Measurements from ENCODE around the gene THOC6. TPM values are rescaled to one million over a fixed set of nuclear protein-coding genes. Genes with fewer than 3 reads are reported as not detected.

Gene THOC6
- total and polyA plus RNA-seq, 9 of the 15 experiments (the other 6 are each of a cell fraction or from before 2014, with no cell fraction given), result 2.5 to 65.4 (median 42.3) TPM

DNA sequence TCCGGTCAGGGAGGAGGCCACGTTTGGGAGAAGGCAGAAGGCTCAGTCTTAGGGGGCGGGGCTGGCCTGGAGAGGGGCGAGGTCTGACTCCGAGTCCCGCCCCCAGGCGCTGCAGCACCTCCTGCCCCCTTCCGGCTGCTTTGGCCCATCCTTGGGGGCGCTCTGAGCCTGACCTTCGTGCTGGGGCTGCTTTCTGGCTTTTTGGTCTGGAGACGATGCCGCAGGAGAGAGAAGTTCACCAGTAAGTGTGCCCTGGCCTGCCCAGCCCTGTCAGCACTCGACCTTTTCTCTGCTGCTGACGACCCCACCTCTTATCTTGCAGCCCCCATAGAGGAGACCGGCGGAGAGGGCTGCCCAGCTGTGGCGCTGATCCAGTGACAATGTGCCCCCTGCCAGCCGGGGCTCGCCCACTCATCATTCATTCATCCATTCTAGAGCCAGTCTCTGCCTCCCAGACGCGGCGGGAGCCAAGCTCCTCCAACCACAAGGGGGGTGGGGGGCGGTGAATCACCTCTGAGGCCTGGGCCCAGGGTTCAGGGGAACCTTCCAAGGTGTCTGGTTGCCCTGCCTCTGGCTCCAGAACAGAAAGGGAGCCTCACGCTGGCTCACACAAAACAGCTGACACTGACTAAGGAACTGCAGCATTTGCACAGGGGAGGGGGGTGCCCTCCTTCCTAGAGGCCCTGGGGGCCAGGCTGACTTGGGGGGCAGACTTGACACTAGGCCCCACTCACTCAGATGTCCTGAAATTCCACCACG, 2.2 kb upstream of the THOC6 start (continued):
- TF ChIP-seq, protein P1, sequence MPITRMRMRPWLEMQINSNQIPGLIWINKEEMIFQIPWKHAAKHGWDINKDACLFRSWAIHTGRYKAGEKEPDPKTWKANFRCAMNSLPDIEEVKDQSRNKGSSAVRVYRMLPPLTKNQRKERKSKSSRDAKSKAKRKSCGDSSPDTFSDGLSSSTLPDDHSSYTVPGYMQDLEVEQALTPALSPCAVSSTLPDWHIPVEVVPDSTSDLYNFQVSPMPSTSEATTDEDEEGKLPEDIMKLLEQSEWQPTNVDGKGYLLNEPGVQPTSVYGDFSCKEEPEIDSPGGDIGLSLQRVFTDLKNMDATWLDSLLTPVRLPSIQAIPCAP (CRISPR knock-in tag; IDR thresholded peaks at IDR 0.05; ENCODE audit: borderline replicate concordance), result no peak
- no peak for TF ChIP-seq SNRNP70 (optimal IDR thresholded peaks at IDR 0.05; ENCODE audit: low read depth, low read length)
- no peak for TF ChIP-seq TOE1 (IDR thresholded peaks at IDR 0.05; ENCODE audit: borderline replicate concordance)
- no peak for TF ChIP-seq TOE1 (CRISPR knock-in tag; IDR thresholded peaks at IDR 0.05; ENCODE audit: borderline replicate concordance, low read depth)
- TF ChIP-seq, protein P2, sequence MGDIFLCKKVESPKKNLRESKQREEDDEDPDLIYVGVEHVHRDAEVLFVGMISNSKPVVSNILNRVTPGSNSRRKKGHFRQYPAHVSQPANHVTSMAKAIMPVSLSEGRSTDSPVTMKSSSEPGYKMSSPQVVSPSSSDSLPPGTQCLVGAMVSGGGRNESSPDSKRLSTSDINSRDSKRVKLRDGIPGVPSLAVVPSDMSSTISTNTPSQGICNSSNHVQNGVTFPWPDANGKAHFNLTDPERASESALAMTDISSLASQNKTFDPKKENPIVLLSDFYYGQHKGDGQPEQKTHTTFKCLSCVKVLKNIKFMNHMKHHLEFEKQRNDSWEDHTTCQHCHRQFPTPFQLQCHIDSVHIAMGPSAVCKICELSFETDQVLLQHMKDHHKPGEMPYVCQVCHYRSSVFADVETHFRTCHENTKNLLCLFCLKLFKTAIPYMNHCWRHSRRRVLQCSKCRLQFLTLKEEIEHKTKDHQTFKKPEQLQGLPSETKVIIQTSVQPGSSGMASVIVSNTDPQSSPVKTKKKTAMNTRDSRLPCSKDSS (IDR thresholded peaks at IDR 0.05; ENCODE audit: low read depth, partially characterized antibody), result no peak
- TF ChIP-seq ZNF232 (CRISPR knock-in tag; IDR thresholded peaks at IDR 0.05), result no peak
- TF ChIP-seq GABPA (tag; conservative IDR thresholded peaks at IDR 0.05; ENCODE audit: low read depth), result no peak; the same call in 1 of the 2 replicates
- TF ChIP-seq, protein P3, sequence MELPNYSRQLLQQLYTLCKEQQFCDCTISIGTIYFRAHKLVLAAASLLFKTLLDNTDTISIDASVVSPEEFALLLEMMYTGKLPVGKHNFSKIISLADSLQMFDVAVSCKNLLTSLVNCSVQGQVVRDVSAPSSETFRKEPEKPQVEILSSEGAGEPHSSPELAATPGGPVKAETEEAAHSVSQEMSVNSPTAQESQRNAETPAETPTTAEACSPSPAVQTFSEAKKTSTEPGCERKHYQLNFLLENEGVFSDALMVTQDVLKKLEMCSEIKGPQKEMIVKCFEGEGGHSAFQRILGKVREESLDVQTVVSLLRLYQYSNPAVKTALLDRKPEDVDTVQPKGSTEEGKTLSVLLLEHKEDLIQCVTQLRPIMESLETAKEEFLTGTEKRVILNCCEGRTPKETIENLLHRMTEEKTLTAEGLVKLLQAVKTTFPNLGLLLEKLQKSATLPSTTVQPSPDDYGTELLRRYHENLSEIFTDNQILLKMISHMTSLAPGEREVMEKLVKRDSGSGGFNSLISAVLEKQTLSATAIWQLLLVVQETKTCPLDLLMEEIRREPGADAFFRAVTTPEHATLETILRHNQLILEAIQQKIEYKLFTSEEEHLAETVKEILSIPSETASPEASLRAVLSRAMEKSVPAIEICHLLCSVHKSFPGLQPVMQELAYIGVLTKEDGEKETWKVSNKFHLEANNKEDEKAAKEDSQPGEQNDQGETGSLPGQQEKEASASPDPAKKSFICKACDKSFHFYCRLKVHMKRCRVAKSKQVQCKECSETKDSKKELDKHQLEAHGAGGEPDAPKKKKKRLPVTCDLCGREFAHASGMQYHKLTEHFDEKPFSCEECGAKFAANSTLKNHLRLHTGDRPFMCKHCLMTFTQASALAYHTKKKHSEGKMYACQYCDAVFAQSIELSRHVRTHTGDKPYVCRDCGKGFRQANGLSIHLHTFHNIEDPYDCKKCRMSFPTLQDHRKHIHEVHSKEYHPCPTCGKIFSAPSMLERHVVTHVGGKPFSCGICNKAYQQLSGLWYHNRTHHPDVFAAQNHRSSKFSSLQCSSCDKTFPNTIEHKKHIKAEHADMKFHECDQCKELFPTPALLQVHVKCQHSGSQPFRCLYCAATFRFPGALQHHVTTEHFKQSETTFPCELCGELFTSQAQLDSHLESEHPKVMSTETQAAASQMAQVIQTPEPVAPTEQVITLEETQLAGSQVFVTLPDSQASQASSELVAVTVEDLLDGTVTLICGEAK (IDR thresholded peaks at IDR 0.05), result 0 out of 2 replicates have a peak, but pooled peaks have one; percentile 20
- TF ChIP-seq, protein P3 (CRISPR knock-in tag; IDR thresholded peaks at IDR 0.05), result no peak
- no peak for TF ChIP-seq FOXA1 (IDR thresholded peaks at IDR 0.05; ENCODE audit: borderline replicate concordance)
- TF ChIP-seq, protein P4, sequence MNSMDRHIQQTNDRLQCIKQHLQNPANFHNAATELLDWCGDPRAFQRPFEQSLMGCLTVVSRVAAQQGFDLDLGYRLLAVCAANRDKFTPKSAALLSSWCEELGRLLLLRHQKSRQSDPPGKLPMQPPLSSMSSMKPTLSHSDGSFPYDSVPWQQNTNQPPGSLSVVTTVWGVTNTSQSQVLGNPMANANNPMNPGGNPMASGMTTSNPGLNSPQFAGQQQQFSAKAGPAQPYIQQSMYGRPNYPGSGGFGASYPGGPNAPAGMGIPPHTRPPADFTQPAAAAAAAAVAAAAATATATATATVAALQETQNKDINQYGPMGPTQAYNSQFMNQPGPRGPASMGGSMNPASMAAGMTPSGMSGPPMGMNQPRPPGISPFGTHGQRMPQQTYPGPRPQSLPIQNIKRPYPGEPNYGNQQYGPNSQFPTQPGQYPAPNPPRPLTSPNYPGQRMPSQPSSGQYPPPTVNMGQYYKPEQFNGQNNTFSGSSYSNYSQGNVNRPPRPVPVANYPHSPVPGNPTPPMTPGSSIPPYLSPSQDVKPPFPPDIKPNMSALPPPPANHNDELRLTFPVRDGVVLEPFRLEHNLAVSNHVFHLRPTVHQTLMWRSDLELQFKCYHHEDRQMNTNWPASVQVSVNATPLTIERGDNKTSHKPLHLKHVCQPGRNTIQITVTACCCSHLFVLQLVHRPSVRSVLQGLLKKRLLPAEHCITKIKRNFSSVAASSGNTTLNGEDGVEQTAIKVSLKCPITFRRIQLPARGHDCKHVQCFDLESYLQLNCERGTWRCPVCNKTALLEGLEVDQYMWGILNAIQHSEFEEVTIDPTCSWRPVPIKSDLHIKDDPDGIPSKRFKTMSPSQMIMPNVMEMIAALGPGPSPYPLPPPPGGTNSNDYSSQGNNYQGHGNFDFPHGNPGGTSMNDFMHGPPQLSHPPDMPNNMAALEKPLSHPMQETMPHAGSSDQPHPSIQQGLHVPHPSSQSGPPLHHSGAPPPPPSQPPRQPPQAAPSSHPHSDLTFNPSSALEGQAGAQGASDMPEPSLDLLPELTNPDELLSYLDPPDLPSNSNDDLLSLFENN (IDR thresholded peaks at IDR 0.05; ENCODE audit: low read depth in 2 of 2, low read length in 2 of 2), result 0 out of 4 replicates have a peak, but pooled peaks of 1 of the 2 experiments have one; percentile 8

Measured in K562 (cell line).